Panc1 (cell line): Measurements from ENCODE around the gene ARHGEF38. TPM values are rescaled to one million over a fixed set of nuclear protein-coding genes. Genes with fewer than 3 reads are reported as not detected.

Source experiments
- ATAC-seq: fragments of 200-7000 bp; cut with Tn5 transposase; 2 replicates; pipeline ENCODE4 v1.9.1; 2020; ENCODE audit warnings: mild to moderate bottlenecking, moderate library complexity
- BruUV-seq: library from RNA; stranded (reverse); fragments of 400-500 nt; replicated peaks from 2 replicates; lab custom pipeline; 2021; lab: Mats Ljungman, UMichigan
- CTCF ChIA-PET: fragments of 300-600 bp; sonication (Branson Sonifier 250); formaldehyde crosslinking; loops from one replicate; lab custom pipeline; 2022; ENCODE audit warnings: antibody characterized with exemption; lab: Charles Lee
- POLR2A ChIA-PET: fragments of 300-600 bp; sonication (Branson Sonifier 250); formaldehyde crosslinking; loops from one replicate; lab custom pipeline; 2022; ENCODE audit warnings: antibody characterized with exemption; lab: Charles Lee
- DNase-seq: peaks from one replicate; pipeline ENCODE4 v3.0.0-alpha.2; 2010; ENCODE audit warnings: low read depth, low spot score
- H3K27ac ChIP-seq: 2 replicates; pipeline ENCODE4 v1.5.1; 2011; ENCODE audit warnings: mild to moderate bottlenecking, low read length, inconsistent platforms
- H3K27me3 ChIP-seq: fragments of 200-500 bp; sonication (Bioruptor generic); 2 replicates; pipeline ENCODE4 v1.6.0; 2014; ENCODE audit warnings: low read length, inconsistent platforms; ENCODE audit not compliant: control insufficient read depth, insufficient read depth
- H3K36me3 ChIP-seq: fragments of 200-500 bp; sonication (Bioruptor generic); 2 replicates; pipeline ENCODE4 v1.5.1; 2014; ENCODE audit warnings: inconsistent platforms, mild to moderate bottlenecking, low read length, moderate library complexity; ENCODE audit not compliant: control insufficient read depth, insufficient read depth
- H3K4me1 ChIP-seq: 2 replicates; pipeline ENCODE4 v1.5.1; 2011; ENCODE audit warnings: inconsistent platforms, mild to moderate bottlenecking, low read length, moderate library complexity; ENCODE audit not compliant: control insufficient read depth, insufficient read depth
- H3K4me3 ChIP-seq, 2 experiments: 2 replicates each; pipeline ENCODE4 v1.5.1; 2011 to 2012; ENCODE audit warnings: low read depth in 2 of 2, low read length in 2 of 2, mild to moderate bottlenecking in 2 of 2, inconsistent platforms in 1 of 2, moderate library complexity in 1 of 2
- H3K9me3 ChIP-seq: fragments of 200-500 bp; sonication (Bioruptor generic); 2 replicates; pipeline ENCODE4 v1.5.1; 2014; ENCODE audit warnings: low read depth, mild to moderate bottlenecking, inconsistent platforms, low read length, moderate library complexity; ENCODE audit not compliant: control insufficient read depth, insufficient read depth
- CTCF ChIP-seq: fragments of 450-650 bp; IDR thresholded peaks from 2 replicates; pipeline ENCODE4 v1.5.1; 2017; ENCODE audit warnings: mild to moderate bottlenecking
- POLR2AphosphoS5 ChIP-seq: IDR thresholded peaks from 2 replicates; pipeline ENCODE4 v1.6.1; 2012; ENCODE audit warnings: mild to moderate bottlenecking, low read depth, low read length, moderate library complexity
- REST ChIP-seq, 2 experiments: IDR thresholded peaks; 2 replicates each; pipeline ENCODE4 v1.6.1; 2011 to 2012; ENCODE audit warnings: low read depth in 2 of 2, control low read depth in 1 of 2, low read length in 1 of 2, mild to moderate bottlenecking in 1 of 2, moderate library complexity in 1 of 2; ENCODE audit not compliant: insufficient read depth in 1 of 2
- SIN3A ChIP-seq: IDR thresholded peaks from 2 replicates; pipeline ENCODE4 v1.6.1; 2012; ENCODE audit warnings: low read depth, mild to moderate bottlenecking, low read length, moderate library complexity, borderline replicate concordance; ENCODE audit not compliant: insufficient read depth
- TCF7L2 ChIP-seq: IDR thresholded peaks from 2 replicates; pipeline ENCODE4 v1.6.1; 2011; ENCODE audit warnings: mild to moderate bottlenecking, low read depth, low read length, inconsistent platforms
- in situ Hi-C: cut with HindIII; loops from 2 replicates; pipeline ENCODE4 v1.10.0; 2016; ENCODE audit warnings: low sequenced_read_pairs, low pct_unique_long_range_greater_than_20kb
- intact Hi-C: fragments of 100-400 bp; cut with micrococcal nuclease; formaldehyde crosslinking; loops from one replicate; pipeline ENCODE4 v1.10.0; 2022; ENCODE audit not compliant: unreplicated experiment
- total RNA-seq: library from RNA; stranded (reverse); gene quantifications from one replicate; pipeline ENCODE4 v1.2.1, GENCODE V29; 2021; ENCODE audit not compliant: unreplicated experiment

ARHGEF38 gene
- total RNA-seq, 1 experiment from 2014 or later = not detected

- no peak overlapping the region for H3K4me3 ChIP-seq
- no peaks in the 10 kb centered on the region for H3K27me3 ChIP-seq
- DNase-seq = no peak
- ChIA-PET CTCF (no interaction called here), POLR2A (no interaction called here)
- in situ Hi-C loops = no loop called here
- H3K4me1 ChIP-seq = no peaks in the 10 kb centered on the region
- H3K36me3 ChIP-seq = no peaks in the 10 kb centered on the region
- no peak overlapping the region for H3K27ac ChIP-seq
- intact Hi-C loops = no loop called here
- TF ChIP-seq REST (IDR thresholded peaks at IDR 0.05; ENCODE audit: insufficient read depth in 1 of 2, low read depth in 2 of 2, low read length in 1 of 2) = no peak
- TF ChIP-seq CTCF = no peak
- no peak for TF ChIP-seq POLR2AphosphoS5
- TF ChIP-seq SIN3A = no peak
- BruUV-seq = no TSS peak
- no peak for ATAC-seq
- H3K9me3 ChIP-seq = no peaks in the 10 kb centered on the region
Observed at GRCh38 chr4:105587841-105588240, 35.4 kb downstream of the ARHGEF38 start.

- H3K36me3 ChIP-seq = no peaks in the 10 kb centered on the region
- no peak for TF ChIP-seq CTCF
- TF ChIP-seq TCF7L2 = no peak
- no peak for TF ChIP-seq SIN3A
- no peak for TF ChIP-seq REST (IDR thresholded peaks at IDR 0.05; ENCODE audit: insufficient read depth in 1 of 2, low read depth in 2 of 2, low read length in 1 of 2)
- no peak for TF ChIP-seq POLR2AphosphoS5
- CTCF ChIA-PET = no interaction called here
- intact Hi-C loops (no loop called here), in situ Hi-C loops (no loop called here)
- no peak overlapping the region for H3K4me3 ChIP-seq
- no peaks in the 10 kb centered on the region for H3K4me1 ChIP-seq
- BruUV-seq = no TSS peak
- POLR2A ChIA-PET = no interaction called here
- no peak for ATAC-seq
- DNase-seq = no peak
- no peaks in the 10 kb centered on the region for H3K27me3 ChIP-seq
- no peaks in the 10 kb centered on the region for H3K9me3 ChIP-seq
- H3K27ac ChIP-seq = no peak overlapping the region
Observed at GRCh38 chr4:105588252-105588651, 35.8 kb downstream of the ARHGEF38 start.
